H9 (cell line): ENCODE data around the gene TSPAN2. TPM values are rescaled to one million over a fixed set of nuclear protein-coding genes. Genes with fewer than 3 reads are reported as not detected.

ENCODE experiments used
- DNase-seq: peaks from one replicate; pipeline ENCODE4 v3.0.0-alpha.2; 2017
- H2AFZ ChIP-seq: one replicate; pipeline ENCODE4 v1.6.1; 2013; ENCODE audit warnings: mild to moderate bottlenecking, low read length, control low read depth, moderate library complexity
- H2AK5ac ChIP-seq: 2 replicates; pipeline ENCODE4 v1.6.1; 2013; ENCODE audit warnings: low read length, control low read depth, mixed read lengths; ENCODE audit not compliant: insufficient read length
- H2BK120ac ChIP-seq: one replicate; pipeline ENCODE4 v1.6.1; 2013; ENCODE audit warnings: low read depth, mild to moderate bottlenecking, low read length, control low read depth, inconsistent platforms; ENCODE audit not compliant: poor library complexity, severe bottlenecking
- H2BK12ac ChIP-seq: 2 replicates; pipeline ENCODE4 v1.6.1; 2013; ENCODE audit warnings: low read length, control low read depth, mixed read lengths, low read depth; ENCODE audit not compliant: insufficient read length
- H2BK15ac ChIP-seq: 2 replicates; pipeline ENCODE4 v1.6.1; 2013; ENCODE audit warnings: low read depth, low read length, control low read depth
- H2BK20ac ChIP-seq: one replicate; pipeline ENCODE4 v1.6.1; 2013; ENCODE audit warnings: low read depth, mild to moderate bottlenecking, low read length, control low read depth, inconsistent platforms; ENCODE audit not compliant: poor library complexity, severe bottlenecking
- H2BK5ac ChIP-seq: 2 replicates; pipeline ENCODE4 v1.6.1; 2013; ENCODE audit warnings: low read length, control low read depth, mixed read lengths; ENCODE audit not compliant: insufficient read length
- H3K14ac ChIP-seq: 2 replicates; pipeline ENCODE4 v1.6.1; 2013; ENCODE audit warnings: low read length, control low read depth; ENCODE audit not compliant: insufficient read depth
- H3K18ac ChIP-seq: 2 replicates; pipeline ENCODE4 v1.6.1; 2013; ENCODE audit warnings: low read depth, mild to moderate bottlenecking, mixed read lengths, low read length, control low read depth; ENCODE audit not compliant: insufficient read length
- H3K23ac ChIP-seq: 2 replicates; pipeline ENCODE4 v1.6.1; 2013; ENCODE audit warnings: low read length, control low read depth, mixed read lengths, low read depth; ENCODE audit not compliant: insufficient read length
- H3K23me2 ChIP-seq: 2 replicates; pipeline ENCODE4 v1.6.1; 2013; ENCODE audit warnings: low read depth, mild to moderate bottlenecking, mixed read lengths, low read length, control low read depth; ENCODE audit not compliant: insufficient read length, poor library complexity, severe bottlenecking
- H3K27ac ChIP-seq: 2 replicates; pipeline ENCODE4 v1.5.1; 2013; ENCODE audit warnings: low read length, control low read depth, mixed read lengths, low read depth; ENCODE audit not compliant: insufficient read length
- H3K27me3 ChIP-seq: 2 replicates; pipeline ENCODE4 v1.6.1; 2013; ENCODE audit warnings: low read length, control low read depth, inconsistent platforms; ENCODE audit not compliant: insufficient read depth
- H3K4ac ChIP-seq: 2 replicates; pipeline ENCODE4 v1.6.1; 2013; ENCODE audit warnings: low read depth, mild to moderate bottlenecking, control low read depth, inconsistent platforms, low read length, moderate library complexity
- H3K4me1 ChIP-seq: 2 replicates; pipeline ENCODE4 v1.6.1; 2013; ENCODE audit warnings: low read length, control low read depth, inconsistent platforms; ENCODE audit not compliant: insufficient read depth
- H3K4me2 ChIP-seq: 2 replicates; pipeline ENCODE4 v1.6.1; 2013; ENCODE audit warnings: low read length, control low read depth, mixed read lengths; ENCODE audit not compliant: insufficient read length, insufficient read depth
- H3K56ac ChIP-seq: 2 replicates; pipeline ENCODE4 v1.6.1; 2013; ENCODE audit warnings: low read depth, mild to moderate bottlenecking, mixed read lengths, low read length, control low read depth; ENCODE audit not compliant: insufficient read length
- H3K79me1 ChIP-seq: 2 replicates; pipeline ENCODE4 v1.6.1; 2013; ENCODE audit warnings: low read depth, mild to moderate bottlenecking, moderate library complexity, low read length, control low read depth, inconsistent platforms; ENCODE audit not compliant: insufficient read depth, poor library complexity, severe bottlenecking
- H3K79me2 ChIP-seq: 2 replicates; pipeline ENCODE4 v1.6.1; 2013; ENCODE audit warnings: low read length, control low read depth, inconsistent platforms; ENCODE audit not compliant: insufficient read depth
- H3K9ac ChIP-seq: 2 replicates; pipeline ENCODE4 v1.6.1; 2013; ENCODE audit warnings: low read length, control low read depth, mixed read lengths; ENCODE audit not compliant: insufficient read length; ENCODE audit errors: extremely low read depth
- H3K9me3 ChIP-seq: one replicate; pipeline ENCODE4 v1.6.1; 2013; ENCODE audit warnings: low read depth, low read length, inconsistent platforms; ENCODE audit not compliant: control insufficient read depth
- H3T11ph ChIP-seq: one replicate; pipeline ENCODE4 v1.6.1; 2013; ENCODE audit warnings: mild to moderate bottlenecking, low read length, control low read depth, inconsistent platforms
- H4K20me1 ChIP-seq: one replicate; pipeline ENCODE4 v1.6.1; 2013; ENCODE audit not compliant: control insufficient read depth, insufficient read length, insufficient read depth
- H4K5ac ChIP-seq: 2 replicates; pipeline ENCODE4 v1.6.1; 2013; ENCODE audit warnings: low read depth, mild to moderate bottlenecking, mixed read lengths, low read length, control low read depth; ENCODE audit not compliant: insufficient read length
- H4K8ac ChIP-seq: replicated peaks from 2 replicates; pipeline ENCODE4 v1.6.1; 2013; ENCODE audit warnings: low read length, control low read depth, mixed read lengths, low read depth; ENCODE audit not compliant: insufficient read length
- H4K91ac ChIP-seq: 2 replicates; pipeline ENCODE4 v1.6.1; 2013; ENCODE audit warnings: low read depth, mild to moderate bottlenecking, moderate library complexity, mixed read lengths, low read length, control low read depth; ENCODE audit not compliant: insufficient read length
- H3K27ac Mint-ChIP-seq, 3 experiments: 2 replicates in 2 of 3; 3 replicates in 1 of 3; pipeline ENCODE4 v1.8.0; 2020 to 2021; ENCODE audit warnings: mixed read lengths in 3 of 3, mild to moderate bottlenecking in 1 of 3, moderate library complexity in 1 of 3
- H3K27me3 Mint-ChIP-seq: 2 replicates; pipeline ENCODE4 v1.8.0; 2021; ENCODE audit warnings: low read depth, mild to moderate bottlenecking, moderate library complexity, mixed read lengths
- H3K36me3 Mint-ChIP-seq, 3 experiments: 2 replicates in 2 of 3; 3 replicates in 1 of 3; pipeline ENCODE4 v1.8.0; 2020 to 2021; ENCODE audit warnings: low read depth in 3 of 3, mixed read lengths in 3 of 3; ENCODE audit not compliant: insufficient read depth in 1 of 3
- H3K4me1 Mint-ChIP-seq, 2 experiments: 2 replicates each; pipeline ENCODE4 v1.8.0; 2020; ENCODE audit warnings: mixed read lengths in 2 of 2
- H3K4me3 Mint-ChIP-seq, 2 experiments: 2 replicates in 1 of 2; 3 replicates in 1 of 2; pipeline ENCODE4 v1.8.0; 2020 to 2021; ENCODE audit warnings: mild to moderate bottlenecking in 2 of 2, mixed read lengths in 2 of 2, moderate library complexity in 1 of 2
- H3K9me3 Mint-ChIP-seq, 2 experiments: 2 replicates in 1 of 2; 3 replicates in 1 of 2; pipeline ENCODE4 v1.8.0; 2020; ENCODE audit warnings: mild to moderate bottlenecking in 2 of 2, mixed read lengths in 2 of 2, moderate library complexity in 1 of 2
- WGBS: extraction: QIAGEN DNeasy Blood & Tissue Kit; methylation state at CpG from one replicate; pipeline ENCODE4 v1.1.7; 2013; ENCODE audit warnings: missing lambda C conversion rate, low lambda C conversion rate, mixed read lengths; ENCODE audit not compliant: insufficient read length; ENCODE audit errors: extremely low coverage; 5-methylcytosine and 5-hydroxymethylcytosine counted together
- total RNA-seq: library from RNA; stranded (reverse); gene quantifications from 2 replicates; pipeline ENCODE4 v1.2.1, GENCODE V29; 2021
- TF ChIP-seq, protein P1 (sequence below): fragments of 200-600 bp; sonication (generic); conservative IDR thresholded peaks from 3 replicates; pipeline ENCODE4 v1.8.0; 2021; ENCODE audit warnings: antibody characterized with exemption, mild to moderate bottlenecking

The TSPAN2 gene
- total RNA-seq, 1 experiment from 2014 or later, result 10.8 TPM

- Mint-ChIP-seq H3K4me1 (peaks cover 0 to 2% of the 10 kb centered on the region in 2 experiments; a peak in 1 of 4 replicates), H3K9me3 (no peaks in the 10 kb centered on the region), H3K27ac (no peak overlapping the region), H3K36me3 (no peaks in the 10 kb centered on the region; a peak in 1 of 7 replicates), H3K27me3 (no peaks in the 10 kb centered on the region), H3K4me3 (no peak overlapping the region)
- H3K4me1 ChIP-seq, result no peaks in the 10 kb centered on the region
- no peak overlapping the region for H3K18ac ChIP-seq
- no peak overlapping the region for H3K9ac ChIP-seq
- no peak overlapping the region for H2AK5ac ChIP-seq
- no peak overlapping the region for H2BK5ac ChIP-seq
- TF ChIP-seq, protein P1, sequence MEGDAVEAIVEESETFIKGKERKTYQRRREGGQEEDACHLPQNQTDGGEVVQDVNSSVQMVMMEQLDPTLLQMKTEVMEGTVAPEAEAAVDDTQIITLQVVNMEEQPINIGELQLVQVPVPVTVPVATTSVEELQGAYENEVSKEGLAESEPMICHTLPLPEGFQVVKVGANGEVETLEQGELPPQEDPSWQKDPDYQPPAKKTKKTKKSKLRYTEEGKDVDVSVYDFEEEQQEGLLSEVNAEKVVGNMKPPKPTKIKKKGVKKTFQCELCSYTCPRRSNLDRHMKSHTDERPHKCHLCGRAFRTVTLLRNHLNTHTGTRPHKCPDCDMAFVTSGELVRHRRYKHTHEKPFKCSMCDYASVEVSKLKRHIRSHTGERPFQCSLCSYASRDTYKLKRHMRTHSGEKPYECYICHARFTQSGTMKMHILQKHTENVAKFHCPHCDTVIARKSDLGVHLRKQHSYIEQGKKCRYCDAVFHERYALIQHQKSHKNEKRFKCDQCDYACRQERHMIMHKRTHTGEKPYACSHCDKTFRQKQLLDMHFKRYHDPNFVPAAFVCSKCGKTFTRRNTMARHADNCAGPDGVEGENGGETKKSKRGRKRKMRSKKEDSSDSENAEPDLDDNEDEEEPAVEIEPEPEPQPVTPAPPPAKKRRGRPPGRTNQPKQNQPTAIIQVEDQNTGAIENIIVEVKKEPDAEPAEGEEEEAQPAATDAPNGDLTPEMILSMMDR, result no peak
- H4K20me1 ChIP-seq, result no peaks in the 10 kb centered on the region
- no peak overlapping the region for H3K56ac ChIP-seq
- H3K4ac ChIP-seq, result no peak overlapping the region
- H2BK12ac ChIP-seq, result no peak overlapping the region
- no peak overlapping the region for H2AFZ ChIP-seq
- no peaks in the 10 kb centered on the region for H3K79me1 ChIP-seq
- no peak for DNase-seq
- H4K91ac ChIP-seq, result no peak overlapping the region
- H3K23ac ChIP-seq, result no peak overlapping the region
- no peaks in the 10 kb centered on the region for H3K27me3 ChIP-seq
- no peak overlapping the region for H3T11ph ChIP-seq
- H3K14ac ChIP-seq, result no peak overlapping the region; the same call in 1 of the 2 replicates
- H2BK20ac ChIP-seq, result no peak overlapping the region
- WGBS, result no CpG with 5 or more reads among the region's 3 CpGs
- no peaks in the 10 kb centered on the region for H3K9me3 ChIP-seq
- H2BK15ac ChIP-seq, result no peak overlapping the region
- H3K4me2 ChIP-seq, result no peak overlapping the region
- no peaks in the 10 kb centered on the region for H3K79me2 ChIP-seq
- H2BK120ac ChIP-seq, result no peak overlapping the region
- H4K8ac ChIP-seq, result no peak overlapping the region
- no peaks in the 10 kb centered on the region for H3K23me2 ChIP-seq
- no peak overlapping the region for H4K5ac ChIP-seq
- no peak overlapping the region for H3K27ac ChIP-seq
These were observed 24.8 kb downstream of the TSPAN2 start for GRCh38 chr1:115064461-115064860.
